ENCODE measurements around the gene IGSF9B.

The IGSF9B gene

GRCh38 chr11:133919330-133920108 is 37.2 kb downstream of the IGSF9B start:
- Mint-ChIP-seq H3K4me3 (peak overlapping the region in 1 of 2 donors; percentile 17), H3K27me3 (peaks cover 29 to 51% of the 10 kb centered on the region in 2 donors), H3K36me3 (peaks cover 0 to 3% of the 10 kb centered on the region in 2 donors), H3K9me3 (no peaks in the 10 kb centered on the region), H3K4me1 (peaks cover 6% of the 10 kb centered on the region in 2 donors), H3K27ac (no peak overlapping the region)
- DNase-seq (no peak), ATAC-seq (replicated peaks) (no peak)

GRCh38 chr11:133918608-133919260 is 38.0 kb downstream of the IGSF9B start:
- no peak for ATAC-seq (replicated peaks)

GRCh38 chr11:133917921-133918607 is 38.7 kb downstream of the IGSF9B start:
- Mint-ChIP-seq H3K36me3 (peaks cover 0 to 3% of the 10 kb centered on the region in 2 donors), H3K4me1 (peaks cover 6% of the 10 kb centered on the region in 2 donors), H3K27ac (no peak overlapping the region), H3K9me3 (no peaks in the 10 kb centered on the region), H3K27me3 (peaks cover 29 to 51% of the 10 kb centered on the region in 2 donors), H3K4me3 (no peak overlapping the region)
- DNase-seq (no peak), ATAC-seq (replicated peaks) (no peak)

More at GRCh38 chr11:133918608-133919260, 38.0 kb downstream of the IGSF9B start:
- Mint-ChIP-seq H3K9me3 (no peaks in the 10 kb centered on the region), H3K4me1 (peaks cover 6% of the 10 kb centered on the region in 2 donors), H3K27ac (no peak overlapping the region), H3K36me3 (peaks cover 0 to 3% of the 10 kb centered on the region in 2 donors), H3K27me3 (peaks cover 29 to 51% of the 10 kb centered on the region in 2 donors), H3K4me3 (peak overlapping the region in 1 of 2 donors; percentile 17)
- DNase-seq = no peak

DNA sequence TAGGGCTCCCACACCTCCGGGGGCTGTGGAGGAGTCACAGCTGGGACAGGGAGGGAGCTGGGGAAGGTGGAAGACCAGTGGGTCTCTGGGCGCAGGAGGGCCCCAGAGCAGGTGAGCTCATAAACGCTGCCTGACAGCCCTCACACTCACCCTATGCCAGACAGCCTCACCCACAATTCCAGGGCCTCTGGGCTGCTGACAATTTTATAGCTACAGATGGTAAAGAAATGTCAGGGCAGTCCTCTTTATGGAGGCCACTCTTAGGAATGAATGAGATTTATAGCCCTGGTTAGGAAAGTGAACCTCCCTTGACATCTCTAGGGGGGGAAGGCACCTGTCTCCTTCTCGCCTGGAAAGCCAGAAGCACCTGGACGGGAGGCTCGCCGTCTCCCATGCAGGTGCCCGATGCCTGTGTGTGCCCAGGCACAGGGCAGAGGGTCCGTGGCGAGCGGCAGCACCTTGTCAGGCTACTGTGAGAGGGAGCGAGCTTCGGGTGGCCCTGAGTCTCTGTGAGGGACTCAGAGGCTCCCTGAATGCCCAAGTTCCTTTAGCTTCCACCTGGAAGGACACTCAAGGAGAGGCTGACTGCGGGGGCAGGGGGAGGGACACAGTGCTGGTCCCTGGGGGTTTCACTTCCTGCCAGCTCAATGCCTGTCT is 39.9 kb downstream of the IGSF9B start:
- no peak overlapping the region for H3K4me3 Mint-ChIP-seq
- no peak overlapping the region for H3K27ac Mint-ChIP-seq
- H3K27me3 Mint-ChIP-seq = peaks cover 29 to 51% of the 10 kb centered on the region in 2 donors
- no peaks in the 10 kb centered on the region for H3K9me3 Mint-ChIP-seq
- ATAC-seq (replicated peaks) (no peak), DNase-seq (no peak)
- H3K36me3 Mint-ChIP-seq = peaks cover 0 to 3% of the 10 kb centered on the region in 2 donors
- peaks cover 6% of the 10 kb centered on the region in 2 donors for H3K4me1 Mint-ChIP-seq

GRCh38 chr11:133913761-133914160 is 43.0 kb downstream of the IGSF9B start:
- Mint-ChIP-seq H3K36me3 (peaks cover 0 to 3% of the 10 kb centered on the region in 2 donors), H3K4me3 (no peak overlapping the region), H3K27ac (no peak overlapping the region), H3K9me3 (no peaks in the 10 kb centered on the region), H3K27me3 (peaks cover 22 to 31% of the 10 kb centered on the region in 2 donors), H3K4me1 (peaks cover 6% of the 10 kb centered on the region in 2 donors)
- no peak for DNase-seq
- ATAC-seq (replicated peaks) = no peak

- no peaks in the 10 kb centered on the region for H3K36me3 Mint-ChIP-seq
- no peak overlapping the region for H3K4me3 Mint-ChIP-seq
- peak; percentile 66 to 79 for ATAC-seq (replicated peaks)
Observed at GRCh38 chr11:133911171-133911570, 45.6 kb downstream of the IGSF9B start.

GRCh38 chr11:133910101-133910500 is 46.7 kb downstream of the IGSF9B start:
- H3K4me1 Mint-ChIP-seq = peaks cover 0 to 2% of the 10 kb centered on the region in 2 donors
- H3K27ac Mint-ChIP-seq = no peak overlapping the region
- no peak overlapping the region for H3K4me3 Mint-ChIP-seq
- DNase-seq (no peak), ATAC-seq (replicated peaks) (no peak)
- H3K36me3 Mint-ChIP-seq = no peaks in the 10 kb centered on the region
- H3K27me3 Mint-ChIP-seq = no peaks in the 10 kb centered on the region
- H3K9me3 Mint-ChIP-seq = no peaks in the 10 kb centered on the region

More at GRCh38 chr11:133911171-133911570, 45.6 kb downstream of the IGSF9B start:
- no peaks in the 10 kb centered on the region for H3K4me1 Mint-ChIP-seq
- DNase-seq = no peak
- peaks cover 4 to 8% of the 10 kb centered on the region in 2 donors for H3K27me3 Mint-ChIP-seq
- no peaks in the 10 kb centered on the region for H3K9me3 Mint-ChIP-seq
- no peak overlapping the region for H3K27ac Mint-ChIP-seq

DNA sequence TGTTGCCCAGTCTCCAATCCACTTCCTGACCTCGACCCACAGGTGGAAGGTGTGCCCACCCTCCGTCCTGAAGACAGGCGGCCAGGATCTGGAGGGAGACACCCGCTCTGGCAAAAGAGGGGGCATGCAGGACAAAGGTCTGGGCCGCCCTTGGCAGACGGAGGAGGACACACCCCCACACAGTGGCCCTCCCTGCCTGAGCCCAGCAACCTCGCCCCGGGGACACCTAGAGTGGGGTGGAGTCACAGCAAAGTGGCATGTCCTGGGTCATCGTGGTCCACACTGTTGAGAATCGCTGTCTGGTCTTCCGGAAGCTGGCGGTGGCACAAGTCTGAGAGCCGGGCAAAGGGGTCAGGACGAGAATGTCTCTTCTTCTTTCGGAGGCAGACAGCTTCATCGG is 47.9 kb downstream of the IGSF9B start:
- no peaks in the 10 kb centered on the region for H3K9me3 Mint-ChIP-seq
- no peak overlapping the region for H3K4me3 Mint-ChIP-seq
- H3K36me3 Mint-ChIP-seq = no peaks in the 10 kb centered on the region
- no peak overlapping the region for H3K27ac Mint-ChIP-seq
- DNase-seq (no peak), ATAC-seq (replicated peaks) (no peak)
- no peaks in the 10 kb centered on the region for H3K27me3 Mint-ChIP-seq
- peaks cover 0 to 2% of the 10 kb centered on the region in 2 donors for H3K4me1 Mint-ChIP-seq

DNA sequence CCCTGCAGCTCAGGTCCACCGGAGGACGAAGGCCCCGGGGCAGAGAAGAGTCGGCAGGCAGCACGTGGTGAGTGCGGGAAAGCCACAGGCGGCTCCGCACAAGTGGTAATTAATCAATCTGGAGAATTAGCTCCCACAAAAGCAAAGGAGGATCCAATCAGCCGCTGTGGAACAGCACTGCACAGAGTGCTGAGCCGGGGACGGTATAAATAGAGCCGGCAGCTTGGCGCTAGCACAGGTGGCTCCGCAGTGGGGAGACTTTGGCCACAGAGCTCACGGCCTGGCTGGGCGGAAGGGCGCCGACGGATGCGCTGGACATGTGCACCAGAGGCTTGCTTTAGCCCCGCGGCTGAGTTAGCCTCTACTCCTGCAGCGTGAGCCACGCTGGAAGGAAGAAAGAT is 48.9 kb downstream of the IGSF9B start:
- no peaks in the 10 kb centered on the region for H3K36me3 Mint-ChIP-seq
- H3K4me1 Mint-ChIP-seq = peaks cover 0 to 2% of the 10 kb centered on the region in 2 donors
- H3K9me3 Mint-ChIP-seq = no peaks in the 10 kb centered on the region
- no peak overlapping the region for H3K4me3 Mint-ChIP-seq
- no peak for ATAC-seq (replicated peaks)
- DNase-seq = no peak
- no peaks in the 10 kb centered on the region for H3K27me3 Mint-ChIP-seq
- no peak overlapping the region for H3K27ac Mint-ChIP-seq

- peaks cover 0 to 2% of the 10 kb centered on the region in 2 donors for H3K4me1 Mint-ChIP-seq
- no peak overlapping the region for H3K27ac Mint-ChIP-seq
- ATAC-seq (replicated peaks) (no peak), DNase-seq (no peak)
- no peaks in the 10 kb centered on the region for H3K9me3 Mint-ChIP-seq
- H3K4me3 Mint-ChIP-seq = no peak overlapping the region
- H3K36me3 Mint-ChIP-seq = no peaks in the 10 kb centered on the region
- no peaks in the 10 kb centered on the region for H3K27me3 Mint-ChIP-seq
Observed at GRCh38 chr11:133907216-133907615, 49.6 kb downstream of the IGSF9B start.

DNA sequence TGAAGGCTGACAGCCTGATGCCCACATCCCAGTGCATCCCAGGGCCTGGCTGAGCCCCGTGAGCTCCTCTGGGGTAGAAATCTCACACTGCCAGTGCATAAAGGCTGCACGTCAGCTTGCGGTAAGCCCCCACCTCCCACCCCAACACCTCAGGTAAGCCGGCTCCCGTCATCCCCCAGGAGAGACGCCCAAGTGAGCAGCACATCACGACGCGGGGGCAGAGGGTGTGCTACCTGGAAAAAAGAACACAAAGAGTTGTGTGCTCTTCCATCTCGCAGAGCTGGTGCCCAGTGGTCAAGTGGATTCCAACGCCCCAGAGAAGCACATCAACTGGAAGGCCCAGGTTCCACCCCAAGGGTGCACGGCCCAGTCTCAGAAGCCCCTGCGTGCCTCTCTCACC is 50.0 kb downstream of the IGSF9B start:
- DNase-seq = no peak
- H3K4me3 Mint-ChIP-seq = no peak overlapping the region
- H3K27ac Mint-ChIP-seq = no peak overlapping the region
- H3K4me1 Mint-ChIP-seq = peaks cover 0 to 2% of the 10 kb centered on the region in 2 donors
- no peaks in the 10 kb centered on the region for H3K27me3 Mint-ChIP-seq
- no peaks in the 10 kb centered on the region for H3K36me3 Mint-ChIP-seq
- H3K9me3 Mint-ChIP-seq = no peaks in the 10 kb centered on the region
- no peak for ATAC-seq (replicated peaks)

GRCh38 chr11:133906241-133906640 is 50.5 kb downstream of the IGSF9B start:
- DNase-seq (no peak), ATAC-seq (replicated peaks) (no peak)
- no peaks in the 10 kb centered on the region for H3K9me3 Mint-ChIP-seq
- no peak overlapping the region for H3K4me3 Mint-ChIP-seq
- H3K4me1 Mint-ChIP-seq = peaks cover 0 to 2% of the 10 kb centered on the region in 2 donors
- no peak overlapping the region for H3K27ac Mint-ChIP-seq
- no peaks in the 10 kb centered on the region for H3K36me3 Mint-ChIP-seq
- H3K27me3 Mint-ChIP-seq = no peaks in the 10 kb centered on the region

- Mint-ChIP-seq H3K9me3 (no peaks in the 10 kb centered on the region), H3K27me3 (no peaks in the 10 kb centered on the region), H3K27ac (no peak overlapping the region), H3K36me3 (no peaks in the 10 kb centered on the region), H3K4me1 (peaks cover 0 to 2% of the 10 kb centered on the region in 2 donors), H3K4me3 (no peak overlapping the region)
- no peak for DNase-seq
- ATAC-seq (replicated peaks) = peak; percentile 48 to 82
Observed at GRCh38 chr11:133905677-133906156, 51.1 kb downstream of the IGSF9B start.
